Karpas-422 (cell line): Measurements from ENCODE around the gene SLC16A1. TPM values are rescaled to one million over a fixed set of nuclear protein-coding genes. Genes with fewer than 3 reads are reported as not detected.

ENCODE experiments used
- DNase-seq: peaks from one replicate; pipeline ENCODE4 v3.0.0-alpha.2; 2015
- H2AFZ ChIP-seq: fragments of 200-600 bp; sonication (generic); 2 replicates; pipeline ENCODE4 v1.6.1; 2014; ENCODE audit warnings: antibody characterized with exemption, low read length, mixed read lengths
- H3K27ac ChIP-seq: fragments of 200-600 bp; sonication (generic); 2 replicates; pipeline ENCODE4 v1.5.1; 2014; ENCODE audit warnings: mild to moderate bottlenecking, low read length, moderate library complexity
- H3K27me3 ChIP-seq: fragments of 200-600 bp; sonication (generic); 2 replicates; pipeline ENCODE4 v1.6.1; 2014; ENCODE audit warnings: low read length, mixed read lengths
- H3K36me3 ChIP-seq: fragments of 200-600 bp; sonication (generic); 2 replicates; pipeline ENCODE4 v1.6.1; 2014; ENCODE audit warnings: low read length, mixed read lengths; ENCODE audit not compliant: insufficient read depth
- H3K4me1 ChIP-seq: fragments of 200-600 bp; sonication (generic); 2 replicates; pipeline ENCODE4 v1.6.1; 2014; ENCODE audit warnings: mild to moderate bottlenecking, low read length, mixed read lengths
- H3K4me2 ChIP-seq: fragments of 200-600 bp; sonication (generic); 2 replicates; pipeline ENCODE4 v1.6.1; 2014; ENCODE audit warnings: low read length, low read depth, mild to moderate bottlenecking; ENCODE audit not compliant: poor library complexity, severe bottlenecking
- H3K4me3 ChIP-seq: fragments of 200-600 bp; sonication (generic); 2 replicates; pipeline ENCODE4 v1.5.1; 2014; ENCODE audit warnings: mild to moderate bottlenecking, antibody characterized with exemption, low read length, mixed read lengths
- H3K79me2 ChIP-seq: fragments of 200-600 bp; sonication (generic); 2 replicates; pipeline ENCODE4 v1.6.1; 2014; ENCODE audit warnings: mild to moderate bottlenecking, low read length, mixed read lengths
- H3K9ac ChIP-seq: fragments of 200-600 bp; sonication (generic); 2 replicates; pipeline ENCODE4 v1.6.0; 2014; ENCODE audit warnings: low read length
- H3K9me2 ChIP-seq: fragments of 200-600 bp; sonication (generic), shearing (Covaris generic); replicated peaks from 2 replicates; pipeline ENCODE4 v1.6.0; 2014; ENCODE audit warnings: mild to moderate bottlenecking, low read length, moderate library complexity; ENCODE audit not compliant: insufficient read depth
- H3K9me3 ChIP-seq: fragments of 300-700, 200-600 bp; sonication (generic); 2 replicates; pipeline ENCODE4 v1.6.1; 2014; ENCODE audit warnings: low read length, mixed read lengths
- H4K20me1 ChIP-seq: fragments of 200-600 bp; sonication (generic); 2 replicates; pipeline ENCODE4 v1.6.1; 2014; ENCODE audit warnings: mild to moderate bottlenecking, antibody characterized with exemption, low read length, low read depth; ENCODE audit not compliant: insufficient read depth
- total RNA-seq: library from RNA; depleted of rRNA; stranded (reverse); fragments of >200 nt; shearing (Covaris generic); gene quantifications from 2 replicates; pipeline ENCODE4 v1.2.3, GENCODE V29; 2014; ENCODE audit warnings: low replicate concordance

Gene SLC16A1
- total RNA-seq, 1 experiment from 2014 or later, result 186 TPM

DNA sequence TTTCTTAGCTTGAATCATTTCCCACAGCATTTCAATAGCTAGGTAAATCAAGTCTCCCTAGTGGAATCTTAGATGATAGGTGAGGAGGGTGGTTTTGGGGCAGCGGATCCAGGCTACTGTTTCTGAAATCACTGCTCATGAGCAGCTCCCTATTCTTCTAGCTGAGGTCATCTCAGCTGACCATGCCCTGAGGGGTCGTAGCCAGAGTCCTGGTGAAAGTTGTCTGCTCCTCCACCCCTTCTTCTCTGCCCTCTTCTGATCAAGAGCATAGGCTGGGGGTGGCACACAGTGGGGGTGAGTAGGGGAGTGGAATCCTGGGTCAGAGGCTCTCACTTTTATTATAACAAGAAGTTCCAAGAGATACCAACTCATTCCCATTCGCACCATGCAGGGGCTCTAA lies 76.2 kb downstream of the SLC16A1 start:
- Histone ChIP-seq H3K4me3 (no peak overlapping the region), H3K9ac (no peak overlapping the region), H3K4me2 (no peak overlapping the region), H3K4me1 (peaks cover 4% of the 10 kb centered on the region), H4K20me1 (no peaks in the 10 kb centered on the region), H3K36me3 (no peaks in the 10 kb centered on the region), H2AFZ (no peak overlapping the region), H3K9me2 (no peaks in the 10 kb centered on the region), H3K9me3 (no peaks in the 10 kb centered on the region), H3K79me2 (no peaks in the 10 kb centered on the region), H3K27ac (no peak overlapping the region), H3K27me3 (no peaks in the 10 kb centered on the region)
- no peak for DNase-seq

DNA sequence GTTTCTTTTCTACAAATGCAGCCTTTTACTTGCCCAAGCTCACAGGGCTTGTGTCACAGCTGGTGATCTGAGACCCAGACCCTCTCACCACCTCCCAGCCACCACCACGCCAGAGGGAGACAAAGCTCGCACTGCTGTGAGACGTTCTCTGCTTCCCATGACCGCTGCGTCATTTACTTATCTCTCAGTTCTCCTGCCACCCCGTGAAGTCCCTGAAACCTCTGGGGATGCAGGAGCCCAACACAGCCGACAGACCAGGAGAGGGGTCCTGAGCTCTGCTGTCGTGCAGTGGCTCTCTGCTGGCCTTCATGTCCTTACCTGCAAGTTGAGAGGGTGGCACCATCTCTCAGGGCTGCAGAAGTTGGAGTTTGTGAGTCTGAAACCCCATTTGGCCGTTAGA lies 77.7 kb downstream of the SLC16A1 start:
- H3K9me3 ChIP-seq, result no peaks in the 10 kb centered on the region
- peak overlapping the region; percentile 60; the same call in 1 of the 2 replicates for H2AFZ ChIP-seq
- H3K27me3 ChIP-seq, result no peaks in the 10 kb centered on the region
- peak overlapping the region; percentile 26; the same call in 1 of the 2 replicates for H3K4me3 ChIP-seq
- peaks cover 4% of the 10 kb centered on the region for H3K4me1 ChIP-seq
- H3K79me2 ChIP-seq, result no peaks in the 10 kb centered on the region
- H3K9ac ChIP-seq, result peak overlapping the region; percentile 36; the same call in 1 of the 2 replicates
- no peaks in the 10 kb centered on the region for H3K9me2 ChIP-seq
- no peaks in the 10 kb centered on the region for H3K36me3 ChIP-seq
- H3K4me2 ChIP-seq, result peak overlapping the region; percentile 34
- peak; percentile 60 for DNase-seq
- H3K27ac ChIP-seq, result no peak overlapping the region
- no peaks in the 10 kb centered on the region for H4K20me1 ChIP-seq

GRCh38 chr1:112877750-112878149 lies 78.2 kb downstream of the SLC16A1 start:
- no peaks in the 10 kb centered on the region for H4K20me1 ChIP-seq
- H3K9me2 ChIP-seq, result no peaks in the 10 kb centered on the region
- H3K9ac ChIP-seq, result no peak overlapping the region
- no peaks in the 10 kb centered on the region for H3K79me2 ChIP-seq
- no peak for DNase-seq
- H3K27me3 ChIP-seq, result no peaks in the 10 kb centered on the region
- no peaks in the 10 kb centered on the region for H3K36me3 ChIP-seq
- H3K9me3 ChIP-seq, result no peaks in the 10 kb centered on the region
- H3K27ac ChIP-seq, result no peak overlapping the region
- no peak overlapping the region for H3K4me3 ChIP-seq
- no peak overlapping the region for H3K4me2 ChIP-seq
- H3K4me1 ChIP-seq, result peaks cover 4% of the 10 kb centered on the region
- no peak overlapping the region for H2AFZ ChIP-seq

DNA sequence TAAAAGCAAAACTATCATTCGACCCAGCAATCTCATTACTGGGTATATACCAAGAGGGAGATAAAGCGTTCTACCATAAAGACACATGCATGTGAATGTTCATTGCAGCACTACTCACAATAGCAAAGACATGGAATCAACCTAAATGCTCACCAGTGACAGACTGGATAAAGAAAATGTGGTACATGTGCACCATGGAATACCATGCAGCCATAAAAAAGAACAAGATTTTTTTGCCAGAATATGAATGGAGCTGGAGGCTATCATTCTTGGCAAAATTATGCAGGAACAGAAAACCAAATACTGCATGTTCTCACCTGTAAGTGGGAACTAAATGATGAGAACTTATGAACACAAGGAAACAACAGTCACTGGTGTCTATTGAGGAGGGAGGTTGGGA lies 79.7 kb downstream of the SLC16A1 start:
- H4K20me1 ChIP-seq, result no peaks in the 10 kb centered on the region
- H3K9me3 ChIP-seq, result no peaks in the 10 kb centered on the region
- H3K27me3 ChIP-seq, result no peaks in the 10 kb centered on the region
- H3K4me2 ChIP-seq, result no peak overlapping the region
- H2AFZ ChIP-seq, result no peak overlapping the region
- H3K4me3 ChIP-seq, result no peak overlapping the region
- DNase-seq, result no peak
- H3K79me2 ChIP-seq, result no peaks in the 10 kb centered on the region
- H3K27ac ChIP-seq, result no peak overlapping the region
- no peaks in the 10 kb centered on the region for H3K36me3 ChIP-seq
- H3K4me1 ChIP-seq, result peaks cover 4% of the 10 kb centered on the region
- no peaks in the 10 kb centered on the region for H3K9me2 ChIP-seq
- H3K9ac ChIP-seq, result no peak overlapping the region

DNA sequence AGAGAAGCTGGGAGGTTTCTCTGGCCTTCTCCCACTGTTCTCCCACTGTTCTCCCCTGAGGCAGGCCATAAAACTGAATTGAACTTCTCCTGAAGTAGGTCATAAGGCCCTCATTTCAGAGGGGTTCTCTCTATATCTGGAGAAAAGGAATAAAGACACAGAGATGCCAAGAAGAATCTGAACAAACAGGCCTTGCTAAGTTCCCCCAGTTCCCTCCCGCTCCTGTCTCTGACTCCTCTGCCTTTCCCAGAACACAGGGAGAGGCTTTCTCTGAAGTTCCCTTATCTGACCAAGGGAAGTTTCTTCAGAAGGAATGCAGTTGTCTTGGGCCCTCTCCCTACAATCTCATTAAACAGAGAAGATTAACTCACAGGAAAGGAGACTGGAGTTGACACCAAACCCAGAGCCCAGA lies 83.4 kb downstream of the SLC16A1 start:
- H3K4me2 ChIP-seq, result no peak overlapping the region
- no peaks in the 10 kb centered on the region for H3K27me3 ChIP-seq
- no peaks in the 10 kb centered on the region for H3K9me2 ChIP-seq
- H3K4me1 ChIP-seq, result no peaks in the 10 kb centered on the region
- no peaks in the 10 kb centered on the region for H3K9me3 ChIP-seq
- no peak overlapping the region for H3K9ac ChIP-seq
- H2AFZ ChIP-seq, result no peak overlapping the region
- H3K27ac ChIP-seq, result no peak overlapping the region
- no peaks in the 10 kb centered on the region for H3K79me2 ChIP-seq
- no peaks in the 10 kb centered on the region for H4K20me1 ChIP-seq
- H3K4me3 ChIP-seq, result no peak overlapping the region
- no peaks in the 10 kb centered on the region for H3K36me3 ChIP-seq
- no peak for DNase-seq

- no peaks in the 10 kb centered on the region for H3K9me3 ChIP-seq
- no peaks in the 10 kb centered on the region for H3K36me3 ChIP-seq
- no peaks in the 10 kb centered on the region for H3K9me2 ChIP-seq
- DNase-seq, result no peak
- H3K27ac ChIP-seq, result no peak overlapping the region
- no peak overlapping the region for H3K4me3 ChIP-seq
- no peak overlapping the region for H3K4me2 ChIP-seq
- no peak overlapping the region for H2AFZ ChIP-seq
- no peak overlapping the region for H3K9ac ChIP-seq
- H3K79me2 ChIP-seq, result no peaks in the 10 kb centered on the region
- H4K20me1 ChIP-seq, result no peaks in the 10 kb centered on the region
- H3K27me3 ChIP-seq, result no peaks in the 10 kb centered on the region
- no peaks in the 10 kb centered on the region for H3K4me1 ChIP-seq
These were observed 84.9 kb downstream of the SLC16A1 start for GRCh38 chr1:112870887-112871646.

GRCh38 chr1:112869895-112870294 lies 86.1 kb downstream of the SLC16A1 start:
- H3K9me2 ChIP-seq, result no peaks in the 10 kb centered on the region
- H3K4me3 ChIP-seq, result no peak overlapping the region
- H3K36me3 ChIP-seq, result no peaks in the 10 kb centered on the region
- no peak overlapping the region for H3K4me2 ChIP-seq
- no peak overlapping the region for H3K9ac ChIP-seq
- H3K27me3 ChIP-seq, result no peaks in the 10 kb centered on the region
- no peaks in the 10 kb centered on the region for H3K4me1 ChIP-seq
- no peaks in the 10 kb centered on the region for H4K20me1 ChIP-seq
- no peak overlapping the region for H3K27ac ChIP-seq
- H2AFZ ChIP-seq, result no peak overlapping the region
- no peak for DNase-seq
- H3K79me2 ChIP-seq, result no peaks in the 10 kb centered on the region
- no peaks in the 10 kb centered on the region for H3K9me3 ChIP-seq

DNA sequence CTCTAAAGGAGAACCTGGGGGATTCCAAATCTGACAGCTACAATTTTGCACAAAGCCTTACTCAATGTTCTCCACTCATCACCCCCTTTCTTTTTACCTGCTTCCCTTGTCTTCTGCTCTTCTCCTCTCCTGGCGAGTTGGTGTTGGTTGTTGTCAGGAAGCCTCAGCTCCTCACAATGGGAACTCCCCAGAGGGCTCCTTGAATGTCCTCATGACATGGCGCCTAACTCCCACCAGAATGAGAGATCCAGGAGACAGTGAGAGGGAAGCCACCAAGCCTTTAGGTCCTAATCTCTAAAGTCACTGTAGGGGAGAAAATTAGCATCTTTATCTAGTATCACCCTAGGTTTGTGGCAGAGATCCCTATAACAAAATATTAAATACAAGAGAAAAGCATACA lies 87.8 kb downstream of the SLC16A1 start:
- Histone ChIP-seq H2AFZ (no peak overlapping the region), H3K9me2 (no peaks in the 10 kb centered on the region), H3K4me2 (no peak overlapping the region), H4K20me1 (no peaks in the 10 kb centered on the region), H3K4me3 (no peak overlapping the region), H3K9me3 (no peaks in the 10 kb centered on the region), H3K4me1 (no peaks in the 10 kb centered on the region), H3K79me2 (no peaks in the 10 kb centered on the region), H3K36me3 (no peaks in the 10 kb centered on the region), H3K27me3 (no peaks in the 10 kb centered on the region), H3K27ac (no peak overlapping the region), H3K9ac (no peak overlapping the region)
- DNase-seq, result no peak
